ENCODE data around the gene CADM2.

- no peak for TF ChIP-seq TAF1 (IDR thresholded peaks at IDR 0.05; ENCODE audit: borderline replicate concordance, low read depth, low read length)
- TF ChIP-seq POLR2A (IDR thresholded peaks at IDR 0.05; ENCODE audit: low read depth, low read length), result no peak
- TF ChIP-seq POLR2AphosphoS5 (IDR thresholded peaks at IDR 0.05; ENCODE audit: low read depth, low read length), result no peak
Measured at GRCh38 chr3:85533586-85533985, 574.8 kb downstream of the CADM2 start.

All from GM12892 (cell line).